GM21723 (cell line): Measurements from ENCODE around the gene CPXM2.
"Not testable (repeated sequence)": the region's sequence is repeated elsewhere in the genome, so short reads cannot be mapped to it uniquely, and the experiment has no call there.

Experiments
- ATAC-seq: cut with Tn5 transposase; IDR thresholded peaks from one replicate; pipeline ENCODE4 v1.9.1; 2021; ENCODE audit warnings: mild to moderate bottlenecking, moderate library complexity; ENCODE audit not compliant: unreplicated experiment

CPXM2 gene

GRCh38 chr10:123747426-123747825, 144.2 kb downstream of the CPXM2 start:
- ATAC-seq: no peak

DNA sequence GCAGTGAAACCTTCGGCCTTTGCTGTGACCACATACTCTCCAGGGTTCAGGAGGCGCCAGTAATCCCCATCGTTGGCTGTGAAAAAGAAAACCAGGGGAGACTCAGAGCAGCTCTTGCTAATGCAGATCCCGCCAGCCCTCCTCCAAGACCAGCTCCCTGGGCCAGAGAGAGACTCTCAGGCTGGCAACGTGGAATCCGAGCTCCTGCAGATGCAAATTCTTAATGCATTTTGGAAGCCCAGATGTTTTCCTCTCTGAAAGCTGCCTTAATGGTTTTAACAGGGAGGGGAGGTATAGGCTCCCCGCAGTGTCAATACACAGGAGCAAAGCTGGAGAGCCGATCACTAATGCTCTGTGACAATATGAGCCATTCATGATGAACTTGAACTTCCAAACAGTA, 144.7 kb downstream of the CPXM2 start:
- ATAC-seq: no peak

- ATAC-seq: no peak
Observed at GRCh38 chr10:123746520-123746919, 145.1 kb downstream of the CPXM2 start.

DNA sequence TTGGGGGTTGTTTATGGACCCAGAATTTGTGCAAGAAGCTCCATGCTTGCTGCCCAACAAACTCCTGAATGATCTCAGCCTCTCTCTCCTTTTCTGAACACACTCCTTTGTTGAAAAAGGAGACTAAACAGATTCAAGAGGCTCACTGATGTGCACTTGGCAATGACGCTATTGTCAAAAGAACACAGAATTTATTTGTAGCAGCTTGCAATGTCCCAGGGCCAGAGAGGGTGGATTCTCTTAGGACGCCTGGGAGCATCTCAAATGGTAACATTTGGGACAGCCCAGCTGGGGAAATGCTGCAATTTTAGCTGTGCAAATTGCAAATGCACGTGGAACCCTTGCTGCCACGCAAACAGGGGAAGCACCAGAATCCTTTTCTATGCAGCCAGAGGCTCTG, 145.5 kb downstream of the CPXM2 start:
- no peak for ATAC-seq

DNA sequence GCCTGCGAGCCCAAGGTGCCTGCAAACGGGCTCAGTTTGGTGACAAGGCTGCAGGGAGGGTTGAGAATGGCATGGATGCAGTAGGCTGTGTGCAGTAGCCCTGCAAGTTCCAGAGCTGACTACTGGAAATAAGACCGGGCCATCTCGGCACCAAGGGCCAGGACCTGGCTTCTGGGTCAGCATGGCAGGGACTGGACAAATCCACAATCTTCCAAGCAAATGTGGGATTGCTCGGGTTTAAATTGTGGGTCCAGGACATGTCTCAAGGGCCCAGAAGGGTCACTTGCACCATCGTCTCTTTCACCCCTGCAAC, 147.4 kb downstream of the CPXM2 start:
- no peak for ATAC-seq

GRCh38 chr10:123743441-123744223, 148.0 kb downstream of the CPXM2 start:
- ATAC-seq: no peak

DNA sequence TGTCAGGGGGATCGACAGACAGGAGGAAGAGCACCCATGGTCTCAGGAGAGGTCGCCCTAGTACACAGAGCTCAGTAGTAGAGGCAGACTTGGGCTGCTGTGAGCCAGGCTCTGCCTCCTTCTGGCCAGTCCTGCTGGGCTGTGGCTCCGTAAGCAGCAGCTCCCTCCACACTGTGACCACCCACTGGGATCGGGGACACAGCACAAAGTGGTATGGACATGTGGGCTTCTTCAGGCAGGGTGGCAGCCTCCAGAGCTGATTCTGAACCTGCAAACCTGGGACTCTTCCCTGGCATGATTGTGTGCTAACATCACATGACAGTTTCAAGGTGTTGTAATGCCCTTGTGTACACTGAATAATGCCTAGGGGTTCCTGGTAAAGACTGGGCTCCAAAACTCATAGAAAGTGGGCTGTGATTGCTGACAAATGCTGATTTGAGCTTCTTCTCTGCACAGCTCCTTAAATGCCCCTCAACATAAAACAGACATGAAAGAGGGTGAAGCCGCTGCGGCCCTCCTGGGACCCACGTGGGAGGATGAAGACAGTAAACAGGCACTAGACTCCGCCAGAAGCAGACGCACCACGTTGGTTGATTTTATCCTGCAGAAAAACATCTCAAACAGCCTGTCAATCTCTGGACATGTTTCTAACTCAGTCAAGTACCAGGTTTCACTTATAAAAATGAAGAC, 148.7 kb downstream of the CPXM2 start:
- no peak for ATAC-seq

- ATAC-seq: no peak
Observed at GRCh38 chr10:123741711-123742110, 149.9 kb downstream of the CPXM2 start.

- no peak for ATAC-seq
Observed at GRCh38 chr10:123741146-123741545, 150.5 kb downstream of the CPXM2 start.

DNA sequence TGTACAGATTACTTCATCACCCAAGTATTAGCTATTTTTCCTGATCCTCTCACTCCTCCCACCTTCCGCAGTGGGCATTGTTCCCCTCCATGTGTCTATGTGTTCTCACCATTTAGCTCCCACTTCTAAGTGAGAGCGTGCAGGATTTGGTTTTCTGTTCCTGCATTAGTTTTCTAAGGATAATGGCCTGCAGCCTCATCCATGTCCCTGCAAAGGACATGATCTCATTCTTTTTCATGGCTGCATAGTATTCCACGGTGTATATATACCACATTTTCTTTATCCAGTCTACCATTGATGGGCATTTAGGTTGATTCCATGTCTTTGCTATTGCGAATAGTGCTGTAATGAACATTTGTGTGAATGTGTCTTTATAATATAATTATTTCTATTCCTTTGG, 154.7 kb downstream of the CPXM2 start:
- not testable (repeated sequence) for ATAC-seq

DNA sequence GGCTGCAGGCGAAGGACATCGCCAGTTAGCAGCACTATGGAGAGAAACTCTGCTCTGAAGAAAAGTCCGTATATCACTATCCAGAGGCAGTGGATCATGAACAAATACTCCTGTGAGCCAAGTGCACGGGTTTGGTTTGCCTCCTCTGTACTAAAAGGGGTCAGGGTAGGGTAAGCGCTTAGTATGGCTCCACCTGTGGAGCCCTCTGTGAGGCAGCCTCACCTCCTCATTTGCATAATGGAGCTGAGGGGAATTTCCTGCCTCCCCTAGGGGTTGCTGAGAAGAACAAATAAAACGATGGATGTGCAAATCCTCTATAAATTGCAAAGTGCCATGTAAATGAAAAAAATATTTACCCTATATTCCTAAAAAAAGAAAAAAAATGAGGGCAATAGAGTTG, 162.1 kb downstream of the CPXM2 start:
- no peak for ATAC-seq

- ATAC-seq: no peak
Observed at GRCh38 chr10:123726836-123727235, 164.8 kb downstream of the CPXM2 start.

DNA sequence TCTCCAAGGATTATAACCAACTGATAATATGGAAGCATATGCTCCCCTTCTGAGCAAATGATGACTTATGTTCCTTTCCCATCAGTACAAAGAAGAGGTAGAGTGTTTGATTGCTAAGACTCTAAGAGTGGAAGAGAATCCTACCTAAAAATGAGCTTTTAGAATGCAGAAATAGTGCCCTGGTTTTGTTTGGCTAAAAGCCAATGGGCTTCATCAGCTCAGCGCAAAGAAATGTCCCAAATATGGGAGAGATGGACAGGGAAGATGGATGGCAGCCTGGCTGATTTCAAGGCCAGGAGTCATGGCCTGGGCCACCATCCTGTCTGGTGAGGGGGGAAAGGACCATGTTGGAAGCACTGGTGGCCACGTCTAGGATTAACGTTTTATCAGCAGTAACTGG, 165.2 kb downstream of the CPXM2 start:
- ATAC-seq: no peak

DNA sequence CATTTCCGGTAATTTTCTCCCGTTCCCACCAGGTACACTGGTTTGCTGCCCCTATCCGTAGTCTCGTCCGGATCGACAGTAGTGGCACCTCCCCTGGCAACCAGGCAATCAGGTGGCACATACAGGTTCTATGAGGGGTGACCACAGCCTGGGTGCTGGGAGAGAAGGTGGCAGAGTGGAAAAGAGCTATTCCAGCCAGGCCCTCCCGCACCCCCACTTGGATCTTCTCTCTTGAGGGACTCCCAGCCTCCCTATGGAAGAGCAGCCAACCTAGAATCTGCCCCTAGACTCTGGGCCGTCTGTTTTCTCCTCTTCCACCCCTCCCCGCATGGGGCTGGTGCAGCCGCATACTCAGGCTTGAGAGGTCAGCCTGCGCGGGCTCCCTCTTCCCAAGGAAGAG, 166.9 kb downstream of the CPXM2 start:
- ATAC-seq: no peak

GRCh38 chr10:123722351-123722750, 169.3 kb downstream of the CPXM2 start:
- ATAC-seq: no peak

GRCh38 chr10:123721441-123722049, 170.1 kb downstream of the CPXM2 start:
- no peak for ATAC-seq

GRCh38 chr10:123720536-123720935, 171.1 kb downstream of the CPXM2 start:
- no peak for ATAC-seq

GRCh38 chr10:123718544-123719060, 173.0 kb downstream of the CPXM2 start:
- ATAC-seq: no peak

DNA sequence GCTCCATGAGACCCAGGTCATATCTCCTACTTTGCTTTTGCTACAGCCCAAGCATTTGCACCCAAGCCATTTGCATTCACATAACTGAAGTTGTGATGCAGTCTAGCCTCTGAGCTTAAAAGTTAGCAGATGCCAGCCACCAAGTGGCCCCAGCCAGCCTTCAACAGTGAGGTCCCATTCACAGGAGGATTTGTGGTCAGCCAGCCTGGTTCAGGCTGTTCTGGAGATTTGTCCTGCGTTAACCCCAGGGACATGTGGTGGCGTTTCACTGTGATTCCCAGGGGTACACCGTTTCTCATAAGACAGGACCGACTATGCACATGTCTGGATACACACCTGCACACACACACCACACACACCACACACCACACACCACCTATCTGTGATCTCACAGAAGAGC, 174.3 kb downstream of the CPXM2 start:
- ATAC-seq: no peak

DNA sequence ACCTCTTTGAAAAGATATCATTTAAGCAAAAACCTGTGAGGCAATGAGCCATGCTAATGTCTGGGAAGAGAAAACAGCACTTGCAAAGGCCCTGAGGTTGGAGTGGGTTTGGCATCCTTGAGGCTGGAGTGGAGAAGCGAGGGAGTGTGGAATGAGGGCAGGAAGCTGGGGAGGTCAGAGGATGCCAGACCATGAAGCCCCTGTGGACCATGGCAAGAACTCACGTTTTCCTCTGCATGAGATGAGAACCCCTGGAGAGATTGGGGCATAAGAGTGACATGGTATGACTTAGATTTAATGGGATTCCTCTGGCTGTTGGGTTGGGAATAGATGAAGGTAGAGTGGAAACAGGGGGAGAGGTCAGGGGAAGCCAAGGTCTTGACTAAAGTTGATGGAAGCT, 176.1 kb downstream of the CPXM2 start:
- no peak for ATAC-seq

DNA sequence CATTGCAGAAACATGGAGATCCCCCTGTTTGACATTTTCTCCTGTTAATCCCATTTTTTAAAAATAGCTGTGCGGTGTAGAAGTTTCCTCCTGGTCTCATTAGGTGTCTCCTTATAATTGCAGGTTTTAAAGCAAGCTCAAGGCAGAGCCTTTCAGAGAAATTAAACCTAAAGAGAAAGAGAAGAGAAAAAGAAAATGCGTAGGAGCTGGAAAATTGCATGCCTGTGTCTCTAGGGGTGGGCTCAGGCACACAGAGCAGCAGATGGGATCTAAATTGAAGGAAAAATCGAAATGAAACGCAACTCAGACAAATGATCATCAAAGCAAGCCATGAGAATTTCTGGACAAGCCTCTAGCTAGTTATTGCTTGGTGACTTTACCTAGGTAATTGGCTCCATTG, 185.4 kb downstream of the CPXM2 start:
- ATAC-seq: no peak

- ATAC-seq: no peak
Observed at GRCh38 chr10:123704812-123705211, 186.8 kb downstream of the CPXM2 start.
